ENCODE results near the gene PRKAR2B.

PRKAR2B gene

GRCh38 chr7:107109955-107110354, 65.5 kb downstream of the PRKAR2B start:
- Mint-ChIP-seq H3K4me3 (no peak overlapping the region), H3K9me3 (no peaks in the 10 kb centered on the region), H3K4me1 (no peaks in the 10 kb centered on the region), H3K27ac (no peak overlapping the region), H3K27me3 (no peaks in the 10 kb centered on the region), H3K36me3 (no peaks in the 10 kb centered on the region)

DNA sequence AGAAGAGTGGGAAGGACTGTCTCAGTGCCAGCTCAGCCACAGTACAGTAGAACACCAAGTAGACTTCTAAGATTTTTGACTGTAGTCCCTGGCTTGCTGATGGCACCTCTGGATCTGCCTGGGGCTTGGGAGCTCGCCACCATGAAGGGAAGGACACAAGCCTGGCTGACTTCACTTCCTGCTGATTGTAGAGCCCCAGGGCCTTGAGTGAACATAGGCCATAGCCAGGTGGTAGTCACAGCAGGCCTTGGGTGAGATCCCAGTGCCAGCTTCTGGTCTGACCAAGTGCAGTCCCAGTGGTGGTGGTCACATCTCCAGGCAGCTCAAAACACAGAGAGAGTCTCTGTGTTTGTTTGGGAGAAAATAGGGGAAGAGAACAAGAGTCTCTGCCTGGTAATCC, 66.7 kb downstream of the PRKAR2B start:
- H3K9me3 Mint-ChIP-seq = no peaks in the 10 kb centered on the region
- H3K27me3 Mint-ChIP-seq = no peaks in the 10 kb centered on the region
- no peaks in the 10 kb centered on the region for H3K4me1 Mint-ChIP-seq
- no peak overlapping the region for H3K27ac Mint-ChIP-seq
- no peak overlapping the region for H3K4me3 Mint-ChIP-seq
- no peaks in the 10 kb centered on the region for H3K36me3 Mint-ChIP-seq

DNA sequence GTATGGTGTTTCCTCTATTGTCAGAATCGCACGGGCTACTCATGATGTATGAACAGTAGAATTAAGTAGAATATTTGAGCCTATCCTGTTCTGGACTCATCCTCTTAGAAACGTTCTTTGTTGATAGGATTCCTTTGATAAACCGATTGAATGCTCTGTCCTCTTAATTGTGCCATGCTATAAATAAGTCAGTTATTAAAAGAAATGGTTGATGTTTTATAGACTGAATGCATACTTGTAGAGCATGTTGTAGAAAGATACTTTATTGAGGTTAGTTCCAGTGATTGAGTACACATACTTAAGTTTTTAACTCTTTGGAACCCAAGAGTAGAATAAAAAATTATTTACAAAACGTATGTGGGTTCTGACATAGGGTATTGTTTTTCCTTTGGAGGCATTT, 69.4 kb downstream of the PRKAR2B start:
- no peaks in the 10 kb centered on the region for H3K36me3 Mint-ChIP-seq
- H3K27me3 Mint-ChIP-seq = no peaks in the 10 kb centered on the region
- no peaks in the 10 kb centered on the region for H3K4me1 Mint-ChIP-seq
- no peak overlapping the region for H3K4me3 Mint-ChIP-seq
- no peaks in the 10 kb centered on the region for H3K9me3 Mint-ChIP-seq
- no peak overlapping the region for H3K27ac Mint-ChIP-seq

- H3K27me3 Mint-ChIP-seq = no peaks in the 10 kb centered on the region
- H3K4me1 Mint-ChIP-seq = no peaks in the 10 kb centered on the region
- no peak overlapping the region for H3K27ac Mint-ChIP-seq
- no peaks in the 10 kb centered on the region for H3K9me3 Mint-ChIP-seq
- H3K4me3 Mint-ChIP-seq = no peak overlapping the region
- H3K36me3 Mint-ChIP-seq = no peaks in the 10 kb centered on the region
Measured at GRCh38 chr7:107115114-107115513, 70.6 kb downstream of the PRKAR2B start.

DNA sequence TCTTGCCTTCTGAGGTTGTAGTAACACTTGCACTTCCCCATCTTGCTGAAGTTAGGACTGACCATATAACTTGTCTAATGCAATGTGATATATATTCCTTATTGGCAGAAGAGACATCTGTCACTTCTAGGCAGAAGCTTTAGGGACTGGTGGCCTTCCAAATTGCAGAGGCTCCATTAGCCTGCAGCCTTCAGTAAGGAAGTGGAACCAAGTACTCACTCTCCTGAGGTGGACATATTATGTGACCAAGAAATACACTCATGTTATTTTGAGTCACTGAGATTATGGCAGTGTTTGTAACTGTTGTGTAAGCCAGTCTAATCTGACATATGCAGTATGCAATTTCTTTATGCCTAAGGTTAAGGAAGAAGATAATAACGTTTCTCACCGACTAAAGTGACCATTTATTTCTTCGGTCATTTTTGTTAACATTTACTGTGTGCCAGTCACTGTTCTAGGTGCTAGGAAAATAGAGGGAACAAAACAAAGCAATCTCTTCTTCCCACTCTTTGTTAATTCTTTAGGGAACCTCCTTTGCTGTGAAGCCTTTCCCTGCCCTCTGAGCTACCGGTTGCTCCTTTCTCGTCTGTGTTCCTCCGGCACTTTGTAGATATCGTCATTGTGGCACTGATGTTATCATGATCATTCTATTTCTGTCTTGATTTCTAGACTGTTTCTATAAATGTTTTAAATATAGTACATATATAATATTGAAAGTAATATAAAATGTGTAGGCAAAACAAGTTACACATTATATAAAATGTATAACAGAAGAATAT, 71.4 kb downstream of the PRKAR2B start:
- Mint-ChIP-seq H3K27me3 (no peaks in the 10 kb centered on the region), H3K27ac (no peak overlapping the region)

GRCh38 chr7:107118109-107118900, 73.8 kb downstream of the PRKAR2B start:
- Mint-ChIP-seq H3K4me3 (no peak overlapping the region), H3K36me3 (no peaks in the 10 kb centered on the region), H3K4me1 (no peaks in the 10 kb centered on the region), H3K9me3 (no peaks in the 10 kb centered on the region), H3K27me3 (no peaks in the 10 kb centered on the region), H3K27ac (no peak overlapping the region)

More for the DNA sequence above, 71.4 kb downstream of the PRKAR2B start:
- no peaks in the 10 kb centered on the region for H3K4me1 Mint-ChIP-seq
- no peaks in the 10 kb centered on the region for H3K9me3 Mint-ChIP-seq
- H3K4me3 Mint-ChIP-seq = no peak overlapping the region
- H3K36me3 Mint-ChIP-seq = no peaks in the 10 kb centered on the region

- Mint-ChIP-seq H3K36me3 (no peaks in the 10 kb centered on the region), H3K27me3 (no peaks in the 10 kb centered on the region), H3K4me1 (peaks cover 4% of the 10 kb centered on the region), H3K4me3 (no peak overlapping the region), H3K9me3 (no peaks in the 10 kb centered on the region), H3K27ac (no peak overlapping the region)
Measured at GRCh38 chr7:107119376-107120105, 75.0 kb downstream of the PRKAR2B start.

DNA sequence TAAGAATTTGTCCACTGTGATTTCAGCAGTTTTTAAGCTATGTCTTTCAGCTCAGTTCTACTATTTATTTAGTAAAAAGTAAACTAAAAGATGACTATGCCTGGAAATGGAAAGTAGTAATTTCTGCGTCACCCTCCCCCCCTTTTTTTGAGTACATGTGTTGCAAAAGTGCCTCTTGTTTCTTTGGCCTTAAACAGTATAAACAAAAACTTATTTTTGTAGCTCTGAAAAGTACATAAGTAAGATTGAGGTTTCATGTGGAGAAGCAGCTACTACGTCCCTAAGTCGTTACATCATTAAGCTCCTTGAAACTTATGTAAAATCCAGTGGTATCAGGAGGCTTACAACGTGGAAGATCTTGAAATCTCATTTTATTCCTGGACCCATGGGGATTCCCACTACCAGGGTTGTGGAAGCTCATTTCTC, 78.0 kb downstream of the PRKAR2B start:
- H3K9me3 Mint-ChIP-seq = no peaks in the 10 kb centered on the region
- H3K4me1 Mint-ChIP-seq = peaks cover 25% of the 10 kb centered on the region
- no peaks in the 10 kb centered on the region for H3K27me3 Mint-ChIP-seq
- H3K36me3 Mint-ChIP-seq = no peaks in the 10 kb centered on the region
- H3K4me3 Mint-ChIP-seq = no peak overlapping the region
- H3K27ac Mint-ChIP-seq = no peak overlapping the region

DNA sequence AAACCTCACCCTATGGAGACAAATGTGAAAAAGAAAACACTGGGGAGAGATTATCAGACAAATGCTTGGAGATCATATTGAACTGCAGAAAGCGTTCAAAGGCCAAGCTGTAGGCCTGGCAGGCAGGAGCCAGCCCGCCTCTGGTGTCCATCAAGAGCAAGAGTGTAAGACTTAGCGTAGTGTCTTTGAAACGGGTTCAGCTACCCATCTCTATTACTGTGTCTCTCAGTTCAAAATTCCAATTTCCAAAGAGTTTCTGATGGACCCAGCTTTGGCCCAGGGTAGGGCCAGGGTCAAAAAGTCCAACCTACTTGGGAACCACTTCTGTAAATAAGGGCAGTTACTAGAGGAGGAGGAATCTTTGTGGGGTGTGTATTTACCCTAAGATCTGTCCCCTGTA, 78.9 kb downstream of the PRKAR2B start:
- Mint-ChIP-seq H3K27me3 (no peaks in the 10 kb centered on the region), H3K4me3 (no peak overlapping the region), H3K36me3 (no peaks in the 10 kb centered on the region), H3K9me3 (no peaks in the 10 kb centered on the region), H3K4me1 (peaks cover 27% of the 10 kb centered on the region), H3K27ac (no peak overlapping the region)

GRCh38 chr7:107125475-107125874, 81.0 kb downstream of the PRKAR2B start:
- Mint-ChIP-seq H3K27me3 (no peaks in the 10 kb centered on the region), H3K36me3 (no peaks in the 10 kb centered on the region), H3K9me3 (no peaks in the 10 kb centered on the region), H3K4me3 (peak overlapping the region; percentile 79), H3K27ac (peak overlapping the region; percentile 89), H3K4me1 (peaks cover 27% of the 10 kb centered on the region)

GRCh38 chr7:107128217-107128616, 83.7 kb downstream of the PRKAR2B start:
- Mint-ChIP-seq H3K27me3 (no peaks in the 10 kb centered on the region), H3K4me1 (peaks cover 27% of the 10 kb centered on the region), H3K27ac (no peak overlapping the region), H3K4me3 (no peak overlapping the region), H3K9me3 (no peaks in the 10 kb centered on the region), H3K36me3 (no peaks in the 10 kb centered on the region)

GRCh38 chr7:107128748-107129147, 84.2 kb downstream of the PRKAR2B start:
- H3K27ac Mint-ChIP-seq = no peak overlapping the region
- no peaks in the 10 kb centered on the region for H3K27me3 Mint-ChIP-seq
- H3K9me3 Mint-ChIP-seq = no peaks in the 10 kb centered on the region

DNA sequence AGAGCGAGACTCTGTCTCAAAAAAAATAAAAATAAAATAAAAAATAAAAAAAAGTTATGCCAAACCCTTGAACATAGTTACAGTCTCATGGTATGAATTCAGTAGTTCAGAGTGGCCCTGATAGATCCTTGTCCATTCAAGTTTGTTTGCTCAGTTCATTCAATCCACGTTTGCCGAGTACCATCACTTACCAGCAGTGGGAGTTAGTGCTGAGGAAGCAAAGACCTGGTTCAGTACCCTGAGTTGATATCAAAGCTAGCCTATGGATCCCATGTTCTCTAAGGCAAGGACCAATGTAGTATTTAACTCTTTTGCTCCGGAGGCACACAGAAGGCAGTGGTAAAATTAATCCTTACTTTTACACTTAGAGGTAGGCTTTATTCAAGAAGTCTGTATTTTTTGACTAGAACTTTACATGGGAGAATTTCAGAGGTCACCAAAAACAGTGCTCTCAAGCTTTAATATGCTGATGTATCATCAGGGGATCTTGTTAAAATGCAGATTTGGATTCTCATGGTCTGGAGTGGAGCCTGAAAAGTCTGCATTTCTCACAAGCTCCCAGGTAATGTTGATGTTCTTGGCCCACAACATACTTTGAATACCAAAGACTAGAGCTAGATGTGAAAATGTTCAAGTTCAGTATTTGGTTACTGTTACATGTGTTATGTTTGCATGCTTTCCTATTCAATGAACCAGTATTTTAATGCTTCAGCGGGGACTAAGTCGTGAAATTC, 86.1 kb downstream of the PRKAR2B start:
- H3K4me3 Mint-ChIP-seq = no peak overlapping the region
- H3K9me3 Mint-ChIP-seq = no peaks in the 10 kb centered on the region
- H3K4me1 Mint-ChIP-seq = peaks cover 17% of the 10 kb centered on the region
- H3K27ac Mint-ChIP-seq = no peak overlapping the region
- no peaks in the 10 kb centered on the region for H3K27me3 Mint-ChIP-seq
- H3K36me3 Mint-ChIP-seq = no peaks in the 10 kb centered on the region

More at GRCh38 chr7:107128748-107129147, 84.2 kb downstream of the PRKAR2B start:
- Mint-ChIP-seq H3K4me1 (peaks cover 27% of the 10 kb centered on the region), H3K36me3 (no peaks in the 10 kb centered on the region), H3K4me3 (no peak overlapping the region)

- Mint-ChIP-seq H3K27me3 (no peaks in the 10 kb centered on the region), H3K4me3 (no peak overlapping the region), H3K27ac (no peak overlapping the region), H3K9me3 (no peaks in the 10 kb centered on the region), H3K36me3 (no peaks in the 10 kb centered on the region), H3K4me1 (no peaks in the 10 kb centered on the region)
Measured at GRCh38 chr7:107133396-107133795, 88.9 kb downstream of the PRKAR2B start.

GRCh38 chr7:107138696-107139420, 94.4 kb downstream of the PRKAR2B start:
- H3K36me3 Mint-ChIP-seq = no peaks in the 10 kb centered on the region
- H3K27me3 Mint-ChIP-seq = no peaks in the 10 kb centered on the region
- no peaks in the 10 kb centered on the region for H3K9me3 Mint-ChIP-seq
- no peaks in the 10 kb centered on the region for H3K4me1 Mint-ChIP-seq
- H3K27ac Mint-ChIP-seq = no peak overlapping the region
- H3K4me3 Mint-ChIP-seq = no peak overlapping the region

All from activated naive CD4-positive, alpha-beta T cell treated with anti-CD3 and anti-CD28 coated beads, Interleukin-2, amount 50 U/mL, for 24 hours (primary cell).